GM12878 (cell line): Measurements from ENCODE around the gene CLCN7.

Source experiments
- EED ChIP-seq: sonication (generic); IDR thresholded peaks from 2 replicates; pipeline ENCODE4 v1.6.1; 2016; ENCODE audit warnings: antibody characterized with exemption, low read depth
- MAX ChIP-seq: IDR thresholded peaks from 2 replicates; pipeline ENCODE4 v1.6.1; 2012; ENCODE audit warnings: low read depth, low read length, improper control_type of control experiment
- NFYB ChIP-seq: IDR thresholded peaks from 2 replicates; pipeline ENCODE4 v1.6.1; 2011; ENCODE audit warnings: low read depth, mild to moderate bottlenecking, low read length, improper control_type of control experiment, moderate library complexity; ENCODE audit not compliant: insufficient read depth
- POU2F2 ChIP-seq: IDR thresholded peaks from 3 replicates; pipeline ENCODE4 v1.6.1; 2011; ENCODE audit warnings: low read depth, mild to moderate bottlenecking, low read length, borderline replicate concordance
- TCF7 ChIP-seq: IDR thresholded peaks from 2 replicates; pipeline ENCODE4 v1.6.1; 2014; ENCODE audit warnings: antibody characterized with exemption, borderline replicate concordance
- TF ChIP-seq, protein P1 (sequence below): fragments of 450-650 bp; IDR thresholded peaks from 2 replicates; pipeline ENCODE4 v1.6.1; 2018; ENCODE audit warnings: mild to moderate bottlenecking, low read depth, moderate library complexity; ENCODE audit not compliant: partially characterized antibody

- no peak for TF ChIP-seq EED
- TF ChIP-seq, protein P1, sequence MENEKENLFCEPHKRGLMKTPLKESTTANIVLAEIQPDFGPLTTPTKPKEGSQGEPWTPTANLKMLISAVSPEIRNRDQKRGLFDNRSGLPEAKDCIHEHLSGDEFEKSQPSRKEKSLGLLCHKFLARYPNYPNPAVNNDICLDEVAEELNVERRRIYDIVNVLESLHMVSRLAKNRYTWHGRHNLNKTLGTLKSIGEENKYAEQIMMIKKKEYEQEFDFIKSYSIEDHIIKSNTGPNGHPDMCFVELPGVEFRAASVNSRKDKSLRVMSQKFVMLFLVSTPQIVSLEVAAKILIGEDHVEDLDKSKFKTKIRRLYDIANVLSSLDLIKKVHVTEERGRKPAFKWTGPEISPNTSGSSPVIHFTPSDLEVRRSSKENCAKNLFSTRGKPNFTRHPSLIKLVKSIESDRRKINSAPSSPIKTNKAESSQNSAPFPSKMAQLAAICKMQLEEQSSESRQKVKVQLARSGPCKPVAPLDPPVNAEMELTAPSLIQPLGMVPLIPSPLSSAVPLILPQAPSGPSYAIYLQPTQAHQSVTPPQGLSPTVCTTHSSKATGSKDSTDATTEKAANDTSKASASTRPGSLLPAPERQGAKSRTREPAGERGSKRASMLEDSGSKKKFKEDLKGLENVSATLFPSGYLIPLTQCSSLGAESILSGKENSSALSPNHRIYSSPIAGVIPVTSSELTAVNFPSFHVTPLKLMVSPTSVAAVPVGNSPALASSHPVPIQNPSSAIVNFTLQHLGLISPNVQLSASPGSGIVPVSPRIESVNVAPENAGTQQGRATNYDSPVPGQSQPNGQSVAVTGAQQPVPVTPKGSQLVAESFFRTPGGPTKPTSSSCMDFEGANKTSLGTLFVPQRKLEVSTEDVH = no peak
- TF ChIP-seq POU2F2 = no peak
- no peak for TF ChIP-seq TCF7
- TF ChIP-seq NFYB = no peak
- no peak for TF ChIP-seq MAX
These were observed 24.0 kb downstream of the CLCN7 start for GRCh38 chr16:1450841-1451240.
